Mesenchymal stem cell (in vitro differentiated cells and primary cell): ENCODE results near the gene IFFO2.
"Not testable (repeated sequence)": the region's sequence is repeated elsewhere in the genome, so short reads cannot be mapped to it uniquely, and the experiment has no call there.

Source experiments
- DNase-seq: peaks from one replicate; pipeline ENCODE4 v3.0.0-alpha.2; 2013
- H2AFZ ChIP-seq: one replicate; pipeline ENCODE4 v1.6.1; 2013; ENCODE audit warnings: low read depth, mild to moderate bottlenecking, control low read depth, inconsistent platforms, low read length, moderate library complexity
- H2AK5ac ChIP-seq: 2 replicates; pipeline ENCODE4 v1.6.1; 2013; ENCODE audit warnings: low read length, moderate library complexity, mild to moderate bottlenecking, inconsistent platforms; ENCODE audit not compliant: severe bottlenecking
- H2BK120ac ChIP-seq: one replicate; pipeline ENCODE4 v1.6.1; 2013; ENCODE audit warnings: low read depth, mild to moderate bottlenecking, inconsistent platforms, low read length, moderate library complexity
- H2BK12ac ChIP-seq, 2 experiments: one replicate each; pipeline ENCODE4 v1.6.1; 2013; ENCODE audit warnings: inconsistent platforms in 2 of 2, low read length in 2 of 2, mild to moderate bottlenecking in 2 of 2, moderate library complexity in 2 of 2, control low read depth in 1 of 2
- H2BK15ac ChIP-seq: one replicate; pipeline ENCODE4 v1.6.1; 2013; ENCODE audit warnings: mild to moderate bottlenecking, low read depth, inconsistent platforms; ENCODE audit not compliant: poor library complexity, severe bottlenecking
- H2BK5ac ChIP-seq: 2 replicates; pipeline ENCODE4 v1.6.1; 2013; ENCODE audit warnings: low read depth, mild to moderate bottlenecking, low read length, control low read depth, inconsistent platforms; ENCODE audit not compliant: poor library complexity, severe bottlenecking
- H3K14ac ChIP-seq, 2 experiments: one replicate each; pipeline ENCODE4 v1.6.1; 2013; ENCODE audit warnings: inconsistent platforms in 2 of 2, low read length in 2 of 2, control low read depth in 1 of 2, mild to moderate bottlenecking in 1 of 2, moderate library complexity in 1 of 2
- H3K18ac ChIP-seq, 2 experiments: one replicate each; pipeline ENCODE4 v1.6.1; 2013; ENCODE audit warnings: inconsistent platforms in 2 of 2, low read length in 2 of 2, control low read depth in 1 of 2, low read depth in 1 of 2, mild to moderate bottlenecking in 1 of 2
- H3K23ac ChIP-seq, 2 experiments: one replicate each; pipeline ENCODE4 v1.6.1; 2013; ENCODE audit warnings: inconsistent platforms in 2 of 2, low read length in 2 of 2, mild to moderate bottlenecking in 2 of 2, moderate library complexity in 2 of 2, control low read depth in 1 of 2
- H3K27ac ChIP-seq: 2 replicates; pipeline ENCODE4 v1.5.1; 2013; ENCODE audit warnings: mild to moderate bottlenecking, moderate library complexity, low read length, control low read depth, inconsistent platforms; ENCODE audit not compliant: poor library complexity, severe bottlenecking
- H3K27me3 ChIP-seq, 2 experiments: 2 replicates each; pipeline versions ENCODE4 v1.6.1 to v1.7.0; 2013; ENCODE audit warnings: low read length in 2 of 2, mild to moderate bottlenecking in 2 of 2, moderate library complexity in 2 of 2, control low read depth in 1 of 2, inconsistent platforms in 1 of 2; ENCODE audit not compliant: control insufficient read depth in 1 of 2, insufficient read depth in 1 of 2
- H3K36me3 ChIP-seq, 2 experiments: 2 replicates each; pipeline versions ENCODE4 v1.6.1 to v1.7.0; 2013; ENCODE audit warnings: low read length in 2 of 2, control low read depth in 1 of 2, inconsistent platforms in 1 of 2, low read depth in 1 of 2, mild to moderate bottlenecking in 1 of 2; ENCODE audit not compliant: insufficient read depth in 2 of 2, control insufficient read depth in 1 of 2
- H3K4ac ChIP-seq, 2 experiments: one replicate each; pipeline ENCODE4 v1.6.1; 2013; ENCODE audit warnings: inconsistent platforms in 2 of 2, low read length in 2 of 2, mild to moderate bottlenecking in 2 of 2, moderate library complexity in 2 of 2, control low read depth in 1 of 2, low read depth in 1 of 2
- H3K4me1 ChIP-seq: 2 replicates; pipeline ENCODE4 v1.6.1; 2013; ENCODE audit warnings: low read depth, low read length, control low read depth; ENCODE audit not compliant: control insufficient read depth, insufficient read depth
- H3K4me2 ChIP-seq: 2 replicates; pipeline ENCODE4 v1.6.1; 2013; ENCODE audit warnings: low read length, mild to moderate bottlenecking, inconsistent platforms; ENCODE audit not compliant: poor library complexity, severe bottlenecking
- H3K4me3 ChIP-seq, 2 experiments: 2 replicates each; pipeline versions ENCODE4 v1.5.1 to v1.7.0; 2013; ENCODE audit warnings: low read length in 2 of 2, mild to moderate bottlenecking in 2 of 2, control low read depth in 1 of 2, low read depth in 1 of 2; ENCODE audit not compliant: insufficient read depth in 1 of 2
- H3K79me1 ChIP-seq: replicated peaks from 2 replicates; pipeline ENCODE4 v1.6.1; 2013; ENCODE audit warnings: mild to moderate bottlenecking, control low read depth, low read length, inconsistent platforms; ENCODE audit not compliant: poor library complexity, severe bottlenecking
- H3K9ac ChIP-seq: 2 replicates; pipeline ENCODE4 v1.7.0; 2013; ENCODE audit warnings: mild to moderate bottlenecking, low read length, moderate library complexity
- H3K9me3 ChIP-seq: 2 replicates; pipeline ENCODE4 v1.7.0; 2013; ENCODE audit warnings: mild to moderate bottlenecking, low read length; ENCODE audit not compliant: control insufficient read depth
- H4K8ac ChIP-seq: one replicate; pipeline ENCODE4 v1.6.1; 2013; ENCODE audit warnings: inconsistent platforms, mild to moderate bottlenecking, low read length, moderate library complexity
- H4K91ac ChIP-seq: one replicate; pipeline ENCODE4 v1.6.1; 2013; ENCODE audit warnings: mild to moderate bottlenecking, low read length, inconsistent platforms
- WGBS: methylation state at CpG from one replicate; pipeline ENCODE4 v1.1.7; 2013; ENCODE audit warnings: mixed read lengths; 5-methylcytosine and 5-hydroxymethylcytosine counted together

Gene IFFO2

DNA sequence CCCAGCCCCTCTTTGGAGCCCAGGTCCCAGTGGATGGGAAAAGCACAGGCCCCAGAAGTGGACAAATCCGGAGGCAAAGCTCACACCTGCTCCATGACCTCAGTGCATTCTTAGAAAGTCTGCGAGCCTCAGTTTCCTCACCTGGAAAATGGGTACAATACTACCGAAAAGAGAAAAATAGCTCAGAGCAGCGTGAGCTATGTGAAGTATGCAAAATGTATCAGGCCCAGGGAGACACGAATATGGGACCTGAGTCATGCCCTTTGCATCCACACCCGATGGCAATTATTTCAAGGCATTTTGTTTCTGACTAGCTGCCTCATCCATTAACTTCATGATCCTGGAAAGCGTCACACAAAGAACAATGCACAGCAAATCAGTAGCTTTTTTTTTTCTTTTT is 63.4 kb downstream of the IFFO2 start:
- no peak overlapping the region for H2BK120ac ChIP-seq
- H3K23ac ChIP-seq: no peak overlapping the region
- H3K9me3 ChIP-seq: no peaks in the 10 kb centered on the region
- H3K18ac ChIP-seq: no peak overlapping the region
- H3K27ac ChIP-seq: no peak overlapping the region
- no peak overlapping the region for H2BK5ac ChIP-seq
- no peaks in the 10 kb centered on the region for H3K27me3 ChIP-seq
- H3K36me3 ChIP-seq: peaks cover 0 to 26% of the 10 kb centered on the region in 2 experiments
- 77% methylated on average over 7 of the region's 7 CpGs for WGBS
- H2AFZ ChIP-seq: no peak overlapping the region
- H3K4me3 ChIP-seq: no peak overlapping the region
- H2AK5ac ChIP-seq: no peak overlapping the region
- no peak overlapping the region for H3K4ac ChIP-seq
- H3K79me1 ChIP-seq: peaks cover 11% of the 10 kb centered on the region
- H4K91ac ChIP-seq: no peak overlapping the region
- H2BK12ac ChIP-seq: no peak overlapping the region
- no peak overlapping the region for H3K4me2 ChIP-seq
- H4K8ac ChIP-seq: no peak overlapping the region
- H3K9ac ChIP-seq: no peak overlapping the region
- H2BK15ac ChIP-seq: no peak overlapping the region
- DNase-seq: no peak
- H3K4me1 ChIP-seq: peaks cover 4% of the 10 kb centered on the region
- H3K14ac ChIP-seq: no peak overlapping the region

DNA sequence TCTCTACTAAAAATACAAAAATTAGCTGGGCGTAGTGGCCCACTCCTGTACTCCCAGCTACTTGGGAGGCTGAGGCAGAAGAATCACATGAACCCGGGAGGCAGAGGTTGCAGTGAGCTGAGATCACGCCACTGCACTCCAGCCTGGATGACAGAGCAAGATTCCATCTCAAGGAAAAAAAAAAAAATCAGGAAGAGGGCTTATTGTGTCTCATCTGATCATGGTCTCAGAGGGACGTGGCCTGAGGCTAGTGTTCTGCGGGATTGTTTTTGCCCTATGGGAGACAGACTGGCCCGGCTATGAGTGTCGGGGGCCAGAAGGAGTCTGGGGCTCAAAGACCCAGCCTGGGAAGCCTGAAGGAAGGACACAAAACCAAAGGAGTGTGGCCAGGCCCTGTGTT is 64.6 kb downstream of the IFFO2 start:
- peak; percentile 29 for DNase-seq
- H2BK5ac ChIP-seq, H2BK15ac ChIP-seq, H3K27ac ChIP-seq, H3K14ac ChIP-seq, H3K9me3 ChIP-seq, H2BK120ac ChIP-seq, H3K23ac ChIP-seq, H3K79me1 ChIP-seq, H3K4me1 ChIP-seq, H3K27me3 ChIP-seq, H3K18ac ChIP-seq, H4K8ac ChIP-seq, H3K4ac ChIP-seq, H2AK5ac ChIP-seq, H2BK12ac ChIP-seq, H3K4me2 ChIP-seq, H3K4me3 ChIP-seq, H2AFZ ChIP-seq: not testable (repeated sequence)
- peak overlapping the region; percentile 49 for H3K9ac ChIP-seq
- H4K91ac ChIP-seq: peak overlapping the region; percentile 46
- WGBS: 86% methylated on average over 7 of the region's 7 CpGs
- peaks cover 0 to 20% of the 10 kb centered on the region in 2 experiments for H3K36me3 ChIP-seq

DNA sequence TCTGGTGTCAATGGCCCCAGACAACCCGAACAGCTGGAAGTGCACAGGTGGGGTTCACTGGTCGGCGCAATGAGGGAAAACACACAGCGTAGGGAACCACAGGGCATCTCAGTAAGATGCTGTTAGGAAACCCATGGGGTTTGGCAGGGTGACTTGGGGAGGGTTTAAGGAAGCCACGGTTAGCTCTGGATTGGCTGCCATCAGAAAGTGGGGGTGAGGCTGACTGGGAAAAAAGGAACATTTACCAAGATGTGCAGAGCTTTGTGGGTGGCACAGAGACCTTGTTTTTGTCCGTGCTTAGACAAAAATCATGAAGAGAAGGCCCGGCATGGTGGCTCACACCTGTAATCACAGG is 65.1 kb downstream of the IFFO2 start:
- Histone ChIP-seq H3K27me3 (no peaks in the 10 kb centered on the region), H3K4me1 (peaks cover 6% of the 10 kb centered on the region), H3K27ac (no peak overlapping the region), H3K4me2 (no peak overlapping the region), H2BK5ac (no peak overlapping the region), H3K9ac (peak overlapping the region; percentile 48), H4K8ac (peak overlapping the region; percentile 15), H3K9me3 (no peaks in the 10 kb centered on the region), H3K79me1 (peaks cover 8% of the 10 kb centered on the region), H2BK12ac (no peak overlapping the region), H2AK5ac (no peak overlapping the region), H3K36me3 (peaks cover 0 to 22% of the 10 kb centered on the region in 2 experiments), H3K23ac (no peak overlapping the region), H2BK15ac (no peak overlapping the region), H3K4me3 (no peak overlapping the region), H2AFZ (no peak overlapping the region), H3K4ac (no peak overlapping the region), H2BK120ac (no peak overlapping the region), H3K14ac (no peak overlapping the region), H4K91ac (no peak overlapping the region), H3K18ac (no peak overlapping the region)
- 95% methylated on average over 7 of the region's 7 CpGs for WGBS
- no peak for DNase-seq

DNA sequence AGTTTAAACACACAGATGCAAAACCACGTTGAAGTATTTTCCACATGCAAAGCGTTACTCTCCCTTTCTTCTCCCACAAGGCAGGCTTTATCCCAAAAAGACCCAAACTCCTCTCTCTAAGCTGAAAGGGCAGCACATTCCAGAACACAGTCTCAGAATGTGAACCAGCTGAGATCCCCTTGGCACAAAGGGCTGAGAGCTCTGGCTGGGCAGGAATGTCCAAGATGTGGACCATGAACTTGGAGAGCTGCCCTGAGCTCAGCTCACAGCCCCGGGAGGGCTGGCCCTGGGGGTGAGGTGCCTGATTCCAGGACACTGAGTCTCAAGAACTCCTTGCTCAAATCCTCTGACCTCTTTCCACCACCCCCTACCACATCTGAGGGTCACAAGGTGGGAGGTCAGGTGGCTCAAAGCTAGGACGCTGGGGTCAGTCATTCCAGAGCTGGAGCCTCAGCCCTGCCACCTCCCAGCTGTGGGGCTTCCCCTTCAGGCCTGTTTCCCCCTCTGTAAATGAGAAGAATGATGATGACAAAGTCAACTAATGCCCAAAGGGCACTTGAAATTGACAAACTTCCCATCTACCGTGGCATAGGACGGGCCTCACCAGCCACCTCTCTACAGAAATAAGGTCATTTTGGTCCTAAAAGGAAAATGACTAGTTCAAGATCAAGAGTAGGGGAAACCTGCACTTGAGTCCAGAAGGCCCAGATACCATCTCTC is 65.6 kb downstream of the IFFO2 start:
- WGBS: 97% methylated on average over 5 of the region's 6 CpGs

More for the DNA sequence above, 65.6 kb downstream of the IFFO2 start:
- Histone ChIP-seq H2AFZ (no peak overlapping the region), H3K14ac (no peak overlapping the region), H2BK15ac (no peak overlapping the region), H4K8ac (no peak overlapping the region), H3K4me2 (no peak overlapping the region), H3K9me3 (no peaks in the 10 kb centered on the region), H3K79me1 (peaks cover 6% of the 10 kb centered on the region), H3K27me3 (no peaks in the 10 kb centered on the region), H3K18ac (no peak overlapping the region), H3K9ac (peak overlapping the region; percentile 48), H3K36me3 (peaks cover 0 to 28% of the 10 kb centered on the region in 2 experiments), H3K23ac (no peak overlapping the region), H3K27ac (no peak overlapping the region), H4K91ac (no peak overlapping the region), H3K4ac (no peak overlapping the region), H3K4me1 (peaks cover 11% of the 10 kb centered on the region), H2BK12ac (no peak overlapping the region), H2BK120ac (no peak overlapping the region), H2BK5ac (no peak overlapping the region), H2AK5ac (no peak overlapping the region), H3K4me3 (peak overlapping the region in 1 of 2 experiments; percentile 12)
- DNase-seq: no peak
